ENCODE results near the gene SIRT4. TPM values are rescaled to one million over a fixed set of nuclear protein-coding genes. Genes with fewer than 3 reads are reported as not detected.

Gene SIRT4
- total and polyA plus RNA-seq, 2 of the 13 experiments (the other 11 are each of a cell fraction or from before 2014, with no cell fraction given): 3.4 to 5.8 TPM

DNA sequence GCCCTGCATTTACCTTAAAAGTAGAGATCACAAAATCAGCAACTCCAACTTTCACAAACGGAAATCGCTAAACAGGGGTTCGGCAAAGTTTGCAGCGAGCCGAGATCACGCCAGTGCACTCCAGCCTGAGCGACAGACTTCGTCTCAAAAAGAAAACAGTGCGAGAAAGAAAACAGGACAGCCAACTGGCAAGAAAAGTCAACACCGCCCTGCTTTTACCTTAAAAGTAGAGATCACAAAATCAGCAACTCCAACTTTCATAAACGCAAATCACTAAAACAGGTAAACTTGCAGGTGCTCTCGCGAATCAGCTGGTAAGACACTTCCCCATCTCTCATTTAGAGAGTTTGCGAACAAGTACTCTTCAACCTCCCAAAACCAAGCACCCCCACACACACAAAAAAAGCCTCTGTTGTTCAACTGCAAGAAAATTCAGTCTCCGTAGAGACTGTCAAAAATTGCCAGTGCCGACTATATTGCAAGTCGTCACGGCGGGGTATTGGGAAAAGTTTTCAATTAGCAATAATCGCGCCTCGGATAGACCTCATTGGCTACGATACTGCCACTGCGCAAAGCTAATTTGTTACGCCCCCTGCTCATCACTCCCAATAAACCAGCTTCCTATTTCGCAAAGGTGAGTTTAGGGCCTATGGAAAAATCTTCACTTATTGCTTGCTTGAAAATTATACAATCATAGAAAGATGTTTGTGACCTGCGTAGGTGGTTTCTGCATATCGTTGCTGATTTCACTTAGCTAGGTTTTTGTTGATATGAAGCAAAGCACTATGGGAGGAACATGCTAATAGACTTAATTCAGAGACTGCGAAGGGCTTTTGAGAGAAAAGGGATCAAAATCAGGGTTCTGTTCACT lies 9.2 kb upstream of the SIRT4 start, which contains the start of gene RNU4-1 (continued):
- TF ChIP-seq PRPF4 (IDR thresholded peaks at IDR 0.05; ENCODE audit: low read depth, low read length, poor library complexity, severe bottlenecking): no peak
- TF ChIP-seq THAP11 (CRISPR knock-in tag; IDR thresholded peaks at IDR 0.05): peak; percentile 82
- no peak for TF ChIP-seq PAF1 (CRISPR knock-in tag; IDR thresholded peaks at IDR 0.05)
- TF ChIP-seq ZFX (CRISPR knock-in tag; IDR thresholded peaks at IDR 0.05; ENCODE audit: low read depth): peak; percentile 13; the same call in 1 of the 2 replicates
- TF ChIP-seq ZNF598 (CRISPR knock-in tag; IDR thresholded peaks at IDR 0.05; ENCODE audit: borderline replicate concordance): no peak
- peak; percentile 96 for TF ChIP-seq ZFAT (CRISPR knock-in tag; conservative IDR thresholded peaks at IDR 0.05)
- peak; percentile 99 for TF ChIP-seq MED1 (CRISPR knock-in tag; IDR thresholded peaks at IDR 0.05)
- TF ChIP-seq ZNF292 (CRISPR knock-in tag; IDR thresholded peaks at IDR 0.05; ENCODE audit: borderline replicate concordance, low read depth): no peak
- TF ChIP-seq MTA3 (CRISPR knock-in tag; IDR thresholded peaks at IDR 0.05): no peak
- TF ChIP-seq PCBP1 (IDR thresholded peaks at IDR 0.05; ENCODE audit: borderline replicate concordance, low read depth, low read length): no peak
- peak; percentile 72; the same call in 1 of the 2 replicates for TF ChIP-seq ZNF775 (CRISPR knock-in tag; IDR thresholded peaks at IDR 0.05; ENCODE audit: borderline replicate concordance)
- TF ChIP-seq, protein P1, sequence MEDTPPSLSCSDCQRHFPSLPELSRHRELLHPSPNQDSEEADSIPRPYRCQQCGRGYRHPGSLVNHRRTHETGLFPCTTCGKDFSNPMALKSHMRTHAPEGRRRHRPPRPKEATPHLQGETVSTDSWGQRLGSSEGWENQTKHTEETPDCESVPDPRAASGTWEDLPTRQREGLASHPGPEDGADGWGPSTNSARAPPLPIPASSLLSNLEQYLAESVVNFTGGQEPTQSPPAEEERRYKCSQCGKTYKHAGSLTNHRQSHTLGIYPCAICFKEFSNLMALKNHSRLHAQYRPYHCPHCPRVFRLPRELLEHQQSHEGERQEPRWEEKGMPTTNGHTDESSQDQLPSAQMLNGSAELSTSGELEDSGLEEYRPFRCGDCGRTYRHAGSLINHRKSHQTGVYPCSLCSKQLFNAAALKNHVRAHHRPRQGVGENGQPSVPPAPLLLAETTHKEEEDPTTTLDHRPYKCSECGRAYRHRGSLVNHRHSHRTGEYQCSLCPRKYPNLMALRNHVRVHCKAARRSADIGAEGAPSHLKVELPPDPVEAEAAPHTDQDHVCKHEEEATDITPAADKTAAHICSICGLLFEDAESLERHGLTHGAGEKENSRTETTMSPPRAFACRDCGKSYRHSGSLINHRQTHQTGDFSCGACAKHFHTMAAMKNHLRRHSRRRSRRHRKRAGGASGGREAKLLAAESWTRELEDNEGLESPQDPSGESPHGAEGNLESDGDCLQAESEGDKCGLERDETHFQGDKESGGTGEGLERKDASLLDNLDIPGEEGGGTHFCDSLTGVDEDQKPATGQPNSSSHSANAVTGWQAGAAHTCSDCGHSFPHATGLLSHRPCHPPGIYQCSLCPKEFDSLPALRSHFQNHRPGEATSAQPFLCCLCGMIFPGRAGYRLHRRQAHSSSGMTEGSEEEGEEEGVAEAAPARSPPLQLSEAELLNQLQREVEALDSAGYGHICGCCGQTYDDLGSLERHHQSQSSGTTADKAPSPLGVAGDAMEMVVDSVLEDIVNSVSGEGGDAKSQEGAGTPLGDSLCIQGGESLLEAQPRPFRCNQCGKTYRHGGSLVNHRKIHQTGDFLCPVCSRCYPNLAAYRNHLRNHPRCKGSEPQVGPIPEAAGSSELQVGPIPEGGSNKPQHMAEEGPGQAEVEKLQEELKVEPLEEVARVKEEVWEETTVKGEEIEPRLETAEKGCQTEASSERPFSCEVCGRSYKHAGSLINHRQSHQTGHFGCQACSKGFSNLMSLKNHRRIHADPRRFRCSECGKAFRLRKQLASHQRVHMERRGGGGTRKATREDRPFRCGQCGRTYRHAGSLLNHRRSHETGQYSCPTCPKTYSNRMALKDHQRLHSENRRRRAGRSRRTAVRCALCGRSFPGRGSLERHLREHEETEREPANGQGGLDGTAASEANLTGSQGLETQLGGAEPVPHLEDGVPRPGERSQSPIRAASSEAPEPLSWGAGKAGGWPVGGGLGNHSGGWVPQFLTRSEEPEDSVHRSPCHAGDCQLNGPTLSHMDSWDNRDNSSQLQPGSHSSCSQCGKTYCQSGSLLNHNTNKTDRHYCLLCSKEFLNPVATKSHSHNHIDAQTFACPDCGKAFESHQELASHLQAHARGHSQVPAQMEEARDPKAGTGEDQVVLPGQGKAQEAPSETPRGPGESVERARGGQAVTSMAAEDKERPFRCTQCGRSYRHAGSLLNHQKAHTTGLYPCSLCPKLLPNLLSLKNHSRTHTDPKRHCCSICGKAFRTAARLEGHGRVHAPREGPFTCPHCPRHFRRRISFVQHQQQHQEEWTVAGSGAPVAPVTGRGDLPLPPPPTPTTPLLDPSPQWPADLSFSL (CRISPR knock-in tag; IDR thresholded peaks at IDR 0.05): no peak
- TF ChIP-seq ZNF124 (CRISPR knock-in tag; IDR thresholded peaks at IDR 0.05): peak; percentile 66; the same call in 1 of the 2 replicates
- TF ChIP-seq ZNF660 (CRISPR knock-in tag; IDR thresholded peaks at IDR 0.05; ENCODE audit: borderline replicate concordance, low read depth): no peak
- peak; percentile 74 for TF ChIP-seq ZKSCAN1 (IDR thresholded peaks at IDR 0.05; ENCODE audit: low read length)
- TF ChIP-seq, protein P2, sequence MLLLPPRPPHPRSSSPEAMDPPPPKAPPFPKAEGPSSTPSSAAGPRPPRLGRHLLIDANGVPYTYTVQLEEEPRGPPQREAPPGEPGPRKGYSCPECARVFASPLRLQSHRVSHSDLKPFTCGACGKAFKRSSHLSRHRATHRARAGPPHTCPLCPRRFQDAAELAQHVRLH (CRISPR knock-in tag; IDR thresholded peaks at IDR 0.05; ENCODE audit: borderline replicate concordance, low read depth): peak; percentile 67; the same call in 1 of the 2 replicates
- TF ChIP-seq TP53 (CRISPR knock-in tag; conservative IDR thresholded peaks at IDR 0.05): peak; percentile 20; the same call in 1 of the 2 replicates
- no peak; the same call in 1 of the 2 replicates for TF ChIP-seq UBTF (CRISPR knock-in tag; IDR thresholded peaks at IDR 0.05)
- no peak for TF ChIP-seq ZNF572 (CRISPR knock-in tag; IDR thresholded peaks at IDR 0.05)
- TF ChIP-seq ZEB1 (IDR thresholded peaks at IDR 0.05; ENCODE audit: insufficient replicate concordance, low read depth): peak; percentile 56
- TF ChIP-seq EHMT2 (IDR thresholded peaks at IDR 0.05; ENCODE audit: borderline replicate concordance, low read depth, low read length): no peak

Data from HepG2 (cell line).